Stimulated activated CD4-positive, alpha-beta T cell treated with anti-CD3 and anti-CD28 coated beads, Interleukin-2, amount 100 ng/mL, for 24 hours (primary cell): ENCODE data around the gene GPATCH2.
"Not testable (repeated sequence)": the region's sequence is repeated elsewhere in the genome, so short reads cannot be mapped to it uniquely, and the experiment has no call there.

ENCODE experiments used
- DNase-seq, 2 donors: peaks; one replicate each; pipeline ENCODE4 v3.0.0-alpha.2; 2020

The GPATCH2 gene

DNA sequence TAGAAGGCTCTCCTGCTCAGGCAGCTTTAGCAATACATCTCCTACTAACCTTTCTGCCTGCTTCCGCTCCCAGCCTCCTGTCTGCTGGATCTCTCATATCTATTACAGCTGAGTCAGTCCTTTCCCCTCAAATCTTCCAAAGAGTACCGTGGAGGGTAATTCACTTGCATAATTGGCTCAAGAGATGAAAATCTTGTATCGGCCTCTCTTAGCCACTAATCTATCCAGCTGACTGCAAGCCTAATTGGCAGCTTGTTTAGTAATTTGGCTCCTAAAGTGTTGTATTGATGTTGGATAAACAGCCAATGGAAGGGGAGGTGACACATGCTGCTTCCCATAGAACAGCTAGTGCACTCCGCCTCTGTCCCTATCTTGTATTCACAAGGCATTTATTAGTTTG, 195.7 kb downstream of the GPATCH2 start:
- DNase-seq, result no peak

DNA sequence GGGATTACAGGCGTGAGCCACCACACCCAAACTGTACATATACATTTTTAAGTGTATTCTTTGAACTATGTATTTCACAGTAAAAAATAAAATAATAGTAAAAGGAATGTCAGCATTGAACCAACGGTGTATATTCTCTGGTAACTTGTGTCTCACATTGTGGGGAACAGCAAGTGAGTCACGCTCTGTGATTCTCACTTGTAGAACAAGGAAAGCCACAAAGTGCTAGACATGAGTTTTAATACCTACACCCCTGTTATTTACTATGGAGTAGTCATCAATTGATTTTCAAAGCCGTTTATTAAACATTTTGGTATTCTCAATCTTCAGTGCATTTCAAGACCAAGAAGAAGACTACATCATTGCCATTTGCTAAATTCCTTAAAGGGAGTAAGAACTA, 197.2 kb downstream of the GPATCH2 start:
- no peak for DNase-seq

DNA sequence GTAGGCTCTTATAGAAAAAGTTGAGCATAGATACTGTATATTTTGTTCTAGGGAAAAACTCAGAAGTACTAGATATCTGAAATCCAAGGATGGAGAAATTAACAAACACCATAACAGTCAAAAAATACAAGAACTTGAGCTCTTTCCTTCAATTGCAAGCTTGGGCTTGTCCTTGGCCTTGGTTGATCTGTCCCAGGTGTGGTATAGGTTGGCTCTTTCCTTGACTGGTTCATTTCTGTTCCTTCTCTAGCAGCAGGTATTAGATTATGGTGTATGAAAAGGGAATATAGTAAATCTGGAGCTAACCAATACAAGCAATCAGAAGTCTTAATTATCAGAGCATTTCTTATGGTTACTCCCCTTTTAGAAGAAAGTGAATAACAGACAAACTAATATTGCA, 198.6 kb downstream of the GPATCH2 start:
- DNase-seq, result no peak

DNA sequence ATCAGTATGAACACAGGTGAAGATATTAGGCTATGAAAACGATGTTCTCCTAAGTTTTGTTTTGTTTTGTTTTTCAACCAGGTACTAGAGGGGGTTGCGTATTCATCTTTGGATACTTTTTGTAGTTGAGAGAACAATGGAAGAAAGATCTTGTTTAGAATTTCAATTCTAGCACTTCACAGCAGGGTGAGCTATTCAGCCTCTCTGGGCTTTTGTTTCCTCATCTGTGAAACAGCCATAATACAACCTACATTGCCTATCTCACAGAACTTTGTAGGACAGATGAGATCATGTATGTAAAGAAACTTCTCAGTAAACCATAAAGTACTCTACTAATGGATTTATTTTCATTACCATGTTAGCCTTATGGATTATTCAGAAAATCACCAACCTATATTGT, 199.5 kb downstream of the GPATCH2 start:
- DNase-seq, result no peak

DNA sequence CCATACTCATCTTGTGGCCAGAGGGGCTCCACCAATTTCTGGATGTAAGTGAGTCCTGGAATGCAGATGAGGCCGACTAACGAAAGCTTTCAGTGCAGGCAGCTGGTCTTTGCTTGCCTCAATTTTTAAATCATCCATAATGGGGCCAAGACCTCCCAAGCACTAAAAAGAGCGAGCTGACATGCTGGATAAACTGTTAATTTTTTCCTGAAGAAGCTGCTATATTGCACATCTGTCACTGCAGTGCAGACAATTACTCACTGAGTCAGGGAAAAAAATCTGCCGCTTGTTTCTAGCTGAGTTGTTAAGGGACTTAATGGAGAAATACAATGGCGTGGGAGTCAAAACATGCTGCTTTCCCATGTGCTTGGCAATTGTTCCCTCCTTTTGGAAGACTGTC, 205.5 kb downstream of the GPATCH2 start:
- DNase-seq, result no peak

GRCh38 chr1:217419194-217419551, 211.7 kb downstream of the GPATCH2 start:
- no peak for DNase-seq

DNA sequence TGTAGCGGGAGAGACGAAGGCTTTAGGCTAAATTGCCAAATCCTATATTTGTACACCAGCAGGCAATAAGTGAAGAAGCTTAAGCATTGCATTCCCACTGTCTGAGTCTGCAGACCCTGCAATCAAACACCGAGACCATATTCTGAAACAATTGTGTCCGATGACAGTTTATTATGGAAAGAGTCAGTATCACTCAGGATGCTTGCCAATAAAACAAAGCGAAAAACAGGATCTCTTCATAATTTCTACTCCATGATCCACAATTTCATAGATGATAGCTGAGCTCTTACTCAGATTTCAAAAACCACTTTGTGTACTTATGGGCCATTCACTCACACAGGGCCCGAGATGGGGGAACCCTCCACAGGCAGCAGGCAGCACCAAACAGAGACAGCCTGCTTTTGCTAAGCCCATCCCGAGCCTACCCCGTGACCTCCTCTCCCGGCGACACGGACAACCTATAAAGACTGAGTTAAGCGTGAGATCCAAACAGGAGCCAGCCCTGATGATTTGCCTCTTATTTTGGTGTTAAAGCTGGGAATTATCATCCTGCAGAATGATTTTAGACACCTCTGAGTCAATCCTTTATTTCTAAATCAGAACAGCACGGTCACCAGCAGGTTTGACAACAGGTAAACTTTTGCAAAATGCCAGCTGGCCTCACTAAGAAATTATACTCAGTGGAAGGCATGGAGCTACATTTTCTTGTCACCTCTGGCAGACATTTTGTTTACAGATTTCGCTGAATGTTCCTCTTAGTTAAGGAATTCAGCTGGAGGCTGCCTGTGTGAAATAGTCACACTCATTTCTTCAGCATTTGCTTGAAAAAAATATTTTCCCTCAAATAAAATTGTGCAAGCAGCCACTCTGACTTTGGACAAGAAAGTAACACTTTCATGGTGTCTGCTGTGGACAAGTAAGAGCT, 212.4 kb downstream of the GPATCH2 start:
- no peak for DNase-seq

DNA sequence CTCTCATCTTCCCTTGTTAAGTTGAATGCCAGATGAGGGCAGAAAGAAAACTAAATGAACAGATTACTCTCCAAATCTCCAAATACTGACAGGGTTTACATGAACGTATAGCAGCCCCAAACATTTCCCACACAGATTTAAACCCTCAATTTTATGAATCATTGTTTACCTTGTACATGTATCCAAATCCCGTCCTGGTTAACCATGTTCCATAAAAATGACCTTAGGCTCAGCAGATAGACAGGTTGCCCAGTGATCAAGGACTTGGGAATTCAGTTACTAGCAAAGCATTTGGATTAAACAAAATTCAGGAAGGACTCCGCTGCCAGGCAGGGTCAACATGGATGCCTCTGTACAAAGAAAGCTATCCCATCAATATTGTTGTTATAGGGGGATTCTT, 213.5 kb downstream of the GPATCH2 start:
- DNase-seq, result no peak

DNA sequence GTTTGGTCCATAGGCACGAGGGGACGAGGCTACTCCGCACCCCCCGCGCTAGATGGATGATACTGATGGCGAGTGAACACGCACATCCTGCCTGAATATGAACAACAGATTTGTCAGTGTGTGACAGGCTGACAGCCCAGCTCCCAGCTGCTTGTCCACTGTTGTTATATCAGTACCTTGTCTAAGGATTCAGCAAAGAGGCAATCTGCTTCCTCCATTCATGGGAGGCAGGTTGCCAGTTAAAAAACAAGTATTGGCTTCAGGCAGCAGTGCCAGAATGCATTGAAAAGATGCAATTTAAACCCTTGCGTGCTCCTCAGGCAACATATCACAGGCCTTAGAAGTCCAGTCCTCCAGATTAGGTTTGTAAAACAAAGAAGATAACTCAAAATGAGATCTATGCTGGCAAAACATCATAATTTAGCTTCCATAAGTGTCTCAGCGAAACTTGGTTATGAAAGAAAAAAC, 223.3 kb downstream of the GPATCH2 start:
- DNase-seq, result no peak

GRCh38 chr1:217403026-217403720, 227.7 kb downstream of the GPATCH2 start:
- no peak for DNase-seq

DNA sequence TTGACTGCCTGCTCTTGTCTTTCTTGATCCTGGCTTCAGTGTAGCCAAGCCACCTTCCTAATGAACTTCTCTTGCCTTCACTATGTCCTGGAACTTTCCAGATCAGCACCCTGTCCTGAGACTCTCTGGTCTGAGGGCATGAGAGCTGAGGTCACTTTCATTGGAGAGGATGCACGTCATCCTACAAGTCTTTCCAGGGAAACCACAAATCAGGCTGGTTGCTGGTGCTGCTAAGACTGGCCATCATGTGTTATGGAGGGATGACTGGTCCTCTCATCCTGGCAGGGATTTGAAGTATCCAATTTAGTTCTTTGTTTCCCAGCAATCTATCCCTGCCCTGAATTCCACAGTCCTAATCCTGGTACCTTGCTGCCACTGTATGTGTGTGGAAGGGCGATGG, 228.6 kb downstream of the GPATCH2 start:
- no peak for DNase-seq

GRCh38 chr1:217393896-217394295, 237.0 kb downstream of the GPATCH2 start:
- DNase-seq, result no peak

GRCh38 chr1:217392441-217392840, 238.4 kb downstream of the GPATCH2 start:
- DNase-seq, result no peak

DNA sequence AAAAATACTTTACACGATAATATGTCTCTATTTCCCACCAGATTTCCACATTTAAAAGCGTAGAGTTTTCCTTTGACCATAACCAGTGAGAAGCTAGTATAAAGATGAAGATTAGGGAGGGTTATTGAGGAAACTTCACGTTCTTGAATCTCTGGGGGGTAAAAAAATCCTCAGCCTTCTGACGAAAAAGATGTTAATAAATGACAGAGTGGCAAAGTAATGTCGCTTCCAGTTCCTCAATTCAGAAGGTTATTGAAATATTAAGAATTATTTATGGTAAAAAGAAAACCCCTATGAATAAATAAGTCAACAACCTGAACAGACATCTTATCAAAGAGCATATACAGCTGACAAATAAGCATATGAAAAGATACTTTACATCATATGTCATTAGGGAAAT, 241.0 kb downstream of the GPATCH2 start:
- no peak for DNase-seq

DNA sequence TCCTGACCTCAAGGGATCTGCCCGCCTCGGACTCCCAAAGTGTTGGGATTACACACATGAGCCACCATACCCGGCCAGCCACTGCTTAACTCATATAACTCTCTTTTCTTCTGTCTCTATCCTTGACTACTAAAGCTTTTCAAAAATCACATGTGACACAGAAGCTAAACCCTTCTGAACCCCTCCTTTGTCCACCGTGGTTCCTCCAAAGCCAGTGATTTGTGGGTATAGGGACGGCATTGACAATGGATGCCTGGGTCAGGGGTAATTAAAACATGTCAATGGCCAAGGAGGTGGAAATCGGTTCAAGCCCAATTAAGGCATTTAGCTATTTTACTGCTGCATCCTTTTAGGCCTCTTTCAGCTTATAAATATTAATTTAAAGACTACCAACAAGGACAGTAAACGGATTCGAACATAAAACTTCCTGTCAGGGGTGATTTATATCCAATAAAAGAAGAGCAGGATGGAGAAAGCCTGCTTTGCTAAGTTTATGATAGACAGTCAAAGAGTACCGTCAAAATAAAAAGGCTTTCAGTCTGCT, 242.3 kb downstream of the GPATCH2 start:
- no peak for DNase-seq

GRCh38 chr1:217381773-217382172, 249.1 kb downstream of the GPATCH2 start:
- DNase-seq, result not testable (repeated sequence)

DNA sequence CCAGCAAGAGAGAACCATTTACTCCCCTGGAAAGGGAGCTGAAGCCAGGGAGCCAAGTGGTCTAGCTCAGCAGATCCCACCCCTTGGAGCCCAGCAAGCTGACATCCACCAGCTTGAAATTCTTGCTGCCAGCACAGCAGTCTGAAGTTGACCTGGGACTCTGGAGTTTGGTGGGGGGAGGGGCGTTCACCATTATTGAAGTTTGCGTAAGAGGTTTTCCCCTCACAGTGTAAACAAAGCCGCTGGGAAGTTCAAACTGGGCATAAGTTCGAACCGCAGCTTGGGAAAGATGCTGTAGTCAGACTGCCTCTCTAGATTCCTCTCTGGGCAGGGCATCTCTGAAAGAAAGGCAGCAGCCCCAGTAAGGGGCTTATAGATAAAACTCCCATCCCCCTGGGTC, 251.1 kb downstream of the GPATCH2 start:
- DNase-seq, result not testable (repeated sequence)

GRCh38 chr1:217379336-217379735, 251.6 kb downstream of the GPATCH2 start:
- no peak for DNase-seq
